Ishikawa (cell line): ENCODE measurements around the gene DSP.
A peak's percentile ranks its signal among the peaks of the same experiment; 100 is the strongest.

Source experiments
- CEBPB ChIP-seq: IDR thresholded peaks from 2 replicates; pipeline ENCODE4 v1.6.1; 2012
- CREB1 ChIP-seq: IDR thresholded peaks from 2 replicates; pipeline ENCODE4 v1.6.1; 2012; ENCODE audit warnings: low read depth
- EGR1 ChIP-seq: IDR thresholded peaks from 2 replicates; pipeline ENCODE4 v1.6.1; 2012
- EP300 ChIP-seq: IDR thresholded peaks from 2 replicates; pipeline ENCODE4 v1.6.1; 2012; ENCODE audit warnings: borderline replicate concordance
- FOXM1 ChIP-seq: IDR thresholded peaks from 2 replicates; pipeline ENCODE4 v1.6.1; 2012; ENCODE audit warnings: low read depth, borderline replicate concordance
- NFIC ChIP-seq: IDR thresholded peaks from 2 replicates; pipeline ENCODE4 v1.6.1; 2012
- RAD21 ChIP-seq: IDR thresholded peaks from 2 replicates; pipeline ENCODE4 v1.6.1; 2012; ENCODE audit warnings: low read depth
- TAF1 ChIP-seq: IDR thresholded peaks from 2 replicates; pipeline ENCODE4 v1.6.1; 2012; ENCODE audit warnings: low read depth, mild to moderate bottlenecking
- TCF12 ChIP-seq: IDR thresholded peaks from 2 replicates; pipeline ENCODE4 v1.6.1; 2012; ENCODE audit warnings: low read depth
- TEAD4 ChIP-seq: IDR thresholded peaks from 2 replicates; pipeline ENCODE4 v1.6.1; 2012
- YY1 ChIP-seq: IDR thresholded peaks from 2 replicates; pipeline ENCODE4 v1.6.1; 2012; ENCODE audit warnings: low read depth
- ZBTB7A ChIP-seq: IDR thresholded peaks from 2 replicates; pipeline ENCODE4 v1.6.1; 2012; ENCODE audit warnings: low read depth
- TF ChIP-seq, protein P1 (sequence below): IDR thresholded peaks from 2 replicates; pipeline ENCODE4 v1.6.1; 2012; ENCODE audit warnings: low read depth, mild to moderate bottlenecking
- TF ChIP-seq, protein P2 (sequence below): IDR thresholded peaks from 2 replicates; pipeline ENCODE4 v1.6.1; 2012
- TF ChIP-seq, protein P3 (sequence below): IDR thresholded peaks from 2 replicates; pipeline ENCODE4 v1.6.1; 2012

Gene DSP

GRCh38 chr6:7556394-7557106 lies 15.1 kb downstream of the DSP start:
- TF ChIP-seq NFIC (no peak), ZBTB7A (no peak)

DNA sequence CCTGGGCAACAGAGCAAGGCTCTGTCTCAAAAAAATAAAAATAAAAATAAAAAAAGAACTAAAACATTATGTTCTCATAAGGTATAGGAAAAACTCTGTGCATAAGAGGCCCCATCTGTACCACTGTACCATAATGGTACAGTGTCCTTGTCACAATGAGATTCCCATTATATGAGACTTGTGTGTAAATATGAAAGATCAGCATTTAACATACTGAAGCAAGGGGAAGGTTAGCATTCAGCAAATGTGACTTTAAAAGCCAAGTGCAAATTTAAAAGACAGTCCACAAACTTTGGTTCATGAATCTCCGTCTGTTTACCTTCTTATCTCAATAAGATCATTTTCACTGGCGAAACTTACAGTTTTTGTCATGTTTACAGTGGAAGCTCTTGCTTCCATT lies 16.2 kb downstream of the DSP start:
- TF ChIP-seq CREB1 (no peak), RAD21 (no peak), TAF1 (no peak), TEAD4 (no peak), CEBPB (no peak), EP300 (no peak), FOXM1 (no peak)
- TF ChIP-seq, protein P1, sequence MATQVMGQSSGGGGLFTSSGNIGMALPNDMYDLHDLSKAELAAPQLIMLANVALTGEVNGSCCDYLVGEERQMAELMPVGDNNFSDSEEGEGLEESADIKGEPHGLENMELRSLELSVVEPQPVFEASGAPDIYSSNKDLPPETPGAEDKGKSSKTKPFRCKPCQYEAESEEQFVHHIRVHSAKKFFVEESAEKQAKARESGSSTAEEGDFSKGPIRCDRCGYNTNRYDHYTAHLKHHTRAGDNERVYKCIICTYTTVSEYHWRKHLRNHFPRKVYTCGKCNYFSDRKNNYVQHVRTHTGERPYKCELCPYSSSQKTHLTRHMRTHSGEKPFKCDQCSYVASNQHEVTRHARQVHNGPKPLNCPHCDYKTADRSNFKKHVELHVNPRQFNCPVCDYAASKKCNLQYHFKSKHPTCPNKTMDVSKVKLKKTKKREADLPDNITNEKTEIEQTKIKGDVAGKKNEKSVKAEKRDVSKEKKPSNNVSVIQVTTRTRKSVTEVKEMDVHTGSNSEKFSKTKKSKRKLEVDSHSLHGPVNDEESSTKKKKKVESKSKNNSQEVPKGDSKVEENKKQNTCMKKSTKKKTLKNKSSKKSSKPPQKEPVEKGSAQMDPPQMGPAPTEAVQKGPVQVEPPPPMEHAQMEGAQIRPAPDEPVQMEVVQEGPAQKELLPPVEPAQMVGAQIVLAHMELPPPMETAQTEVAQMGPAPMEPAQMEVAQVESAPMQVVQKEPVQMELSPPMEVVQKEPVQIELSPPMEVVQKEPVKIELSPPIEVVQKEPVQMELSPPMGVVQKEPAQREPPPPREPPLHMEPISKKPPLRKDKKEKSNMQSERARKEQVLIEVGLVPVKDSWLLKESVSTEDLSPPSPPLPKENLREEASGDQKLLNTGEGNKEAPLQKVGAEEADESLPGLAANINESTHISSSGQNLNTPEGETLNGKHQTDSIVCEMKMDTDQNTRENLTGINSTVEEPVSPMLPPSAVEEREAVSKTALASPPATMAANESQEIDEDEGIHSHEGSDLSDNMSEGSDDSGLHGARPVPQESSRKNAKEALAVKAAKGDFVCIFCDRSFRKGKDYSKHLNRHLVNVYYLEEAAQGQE, result no peak

GRCh38 chr6:7558781-7559180 lies 17.3 kb downstream of the DSP start:
- TF ChIP-seq YY1 (no peak), EP300 (no peak)
- TF ChIP-seq, protein P2, sequence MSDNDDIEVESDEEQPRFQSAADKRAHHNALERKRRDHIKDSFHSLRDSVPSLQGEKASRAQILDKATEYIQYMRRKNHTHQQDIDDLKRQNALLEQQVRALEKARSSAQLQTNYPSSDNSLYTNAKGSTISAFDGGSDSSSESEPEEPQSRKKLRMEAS, result no peak

- no peak for TF ChIP-seq TCF12
- TF ChIP-seq NFIC, result no peak
- no peak for TF ChIP-seq FOXM1
- no peak for TF ChIP-seq RAD21
- TF ChIP-seq, protein P2, result no peak
- no peak for TF ChIP-seq ZBTB7A
Measured at GRCh38 chr6:7559196-7559595, 17.7 kb downstream of the DSP start.

DNA sequence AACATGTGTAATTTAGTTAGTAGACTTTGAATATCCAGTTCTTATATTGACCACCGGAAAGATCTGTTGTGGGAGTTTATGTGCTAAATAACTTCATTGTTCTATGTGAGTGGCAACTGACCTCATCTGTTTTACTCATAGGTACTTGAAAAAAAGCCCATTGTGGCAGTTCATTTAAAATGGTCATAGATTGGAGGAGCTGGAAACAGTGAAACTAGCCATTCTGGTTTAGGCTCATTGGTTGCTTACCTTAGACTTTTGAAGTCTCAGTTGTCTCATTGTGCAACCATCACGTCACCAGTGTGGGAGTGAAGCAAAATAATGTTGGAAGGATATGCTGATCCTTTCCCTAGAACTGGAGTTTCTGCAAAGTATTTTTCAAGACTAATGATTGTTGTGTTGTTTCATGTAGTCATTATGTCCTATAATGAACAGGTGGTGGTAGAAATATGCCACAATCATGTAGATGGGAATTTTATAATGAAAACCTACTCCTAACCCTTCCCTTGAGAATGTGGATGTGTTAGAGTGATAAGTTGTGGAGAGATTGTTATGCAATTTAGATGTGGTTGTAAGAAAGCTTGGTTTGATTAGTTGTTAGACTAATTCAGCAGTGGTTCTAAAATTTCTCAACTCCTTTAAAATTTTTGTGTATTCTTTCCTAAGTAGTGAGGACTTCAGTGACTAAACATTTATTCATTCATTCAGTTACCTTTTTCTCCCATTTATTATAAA lies 18.3 kb downstream of the DSP start:
- TF ChIP-seq NFIC (no peak), CEBPB (peak; percentile 65), CREB1 (peak; percentile 24; the same call in 1 of the 2 replicates)

- no peak for TF ChIP-seq TAF1
- TF ChIP-seq, protein P1, result no peak
- TF ChIP-seq ZBTB7A, result no peak
- TF ChIP-seq, protein P2, result no peak
- TF ChIP-seq TCF12, result no peak
- no peak for TF ChIP-seq CEBPB
- TF ChIP-seq NFIC, result no peak
- no peak for TF ChIP-seq CREB1
- no peak for TF ChIP-seq TEAD4
- TF ChIP-seq, protein P3, sequence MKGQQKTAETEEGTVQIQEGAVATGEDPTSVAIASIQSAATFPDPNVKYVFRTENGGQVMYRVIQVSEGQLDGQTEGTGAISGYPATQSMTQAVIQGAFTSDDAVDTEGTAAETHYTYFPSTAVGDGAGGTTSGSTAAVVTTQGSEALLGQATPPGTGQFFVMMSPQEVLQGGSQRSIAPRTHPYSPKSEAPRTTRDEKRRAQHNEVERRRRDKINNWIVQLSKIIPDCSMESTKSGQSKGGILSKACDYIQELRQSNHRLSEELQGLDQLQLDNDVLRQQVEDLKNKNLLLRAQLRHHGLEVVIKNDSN, result no peak
- no peak for TF ChIP-seq EP300
- TF ChIP-seq YY1, result no peak
- TF ChIP-seq FOXM1, result no peak
- no peak for TF ChIP-seq RAD21
- no peak for TF ChIP-seq EGR1
Measured at GRCh38 chr6:7561153-7561964, 19.9 kb downstream of the DSP start.
